Measurements from ENCODE around the gene SELENOH. TPM values are rescaled to one million over a fixed set of nuclear protein-coding genes. Genes with fewer than 3 reads are reported as not detected.

SELENOH gene
- polyA plus RNA-seq, 1 donor (not counting 4 experiments of a cell fraction or from before 2014, with no cell fraction given): 88.2 TPM

DNA sequence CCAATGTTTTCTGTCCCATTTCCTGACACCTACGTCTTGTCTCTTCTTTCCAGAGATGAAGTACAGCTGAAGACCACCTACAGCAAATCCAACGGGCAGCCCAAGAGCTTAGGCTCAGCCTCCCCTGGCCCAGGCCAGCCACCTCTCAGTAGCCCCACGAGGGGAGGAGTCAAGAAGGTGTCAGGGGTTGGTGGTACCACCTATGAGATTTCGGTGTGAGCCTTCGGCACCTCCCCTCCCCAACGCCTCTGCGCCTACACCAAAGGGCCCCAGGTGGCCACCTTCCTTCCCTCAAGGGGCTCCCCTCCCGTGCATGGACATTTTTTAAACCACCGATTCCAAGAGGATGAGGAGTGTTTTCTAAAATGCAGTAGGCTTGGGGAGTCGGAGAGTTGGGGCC, 41.5 kb upstream of the SELENOH start:
- no peaks in the 10 kb centered on the region for H3K79me2 ChIP-seq (ENCODE audit: control insufficient read depth, insufficient read depth, low read length)
- no peaks in the 10 kb centered on the region for H3K4me1 ChIP-seq (ENCODE audit: control insufficient read depth, extremely low read depth, insufficient read depth, low read length)
- H4K20me1 ChIP-seq (ENCODE audit: control insufficient read depth, extremely low read depth, insufficient read depth, low read length): no peaks in the 10 kb centered on the region
- no peak overlapping the region for H3K9ac ChIP-seq (ENCODE audit: control insufficient read depth, extremely low read depth, insufficient read depth, low read length)
- no peak overlapping the region for H3K4me2 ChIP-seq (ENCODE audit: control insufficient read depth, extremely low read depth, insufficient read depth, low read depth, low read length)
- dilution Hi-C loops (cut with MboI; ENCODE audit: extremely low pct_ligation_motif_present, low sequenced_read_pairs): no loop called here
- no peaks in the 10 kb centered on the region for H3K9me1 ChIP-seq (ENCODE audit: control insufficient read depth, extremely low read depth, insufficient read depth, low read length)
- H3K9me3 ChIP-seq (ENCODE audit: control insufficient read depth, low read depth, low read length): no peaks in the 10 kb centered on the region
- no peak for DNase-seq (ENCODE audit: low read depth, low spot score)
- H3K27ac ChIP-seq (ENCODE audit: control insufficient read depth, insufficient read depth, low read length): no peak overlapping the region
- no peak overlapping the region for H3K4me3 ChIP-seq (ENCODE audit: control insufficient read depth in 2 of 3, extremely low read depth in 1 of 3, insufficient read depth in 2 of 3, low read depth in 1 of 3, low read length in 3 of 3)
- FAIRE-seq: no peak
- TF ChIP-seq EZH2 (IDR thresholded peaks at IDR 0.05; ENCODE audit: low read length): no peak
- TF ChIP-seq, protein P1, sequence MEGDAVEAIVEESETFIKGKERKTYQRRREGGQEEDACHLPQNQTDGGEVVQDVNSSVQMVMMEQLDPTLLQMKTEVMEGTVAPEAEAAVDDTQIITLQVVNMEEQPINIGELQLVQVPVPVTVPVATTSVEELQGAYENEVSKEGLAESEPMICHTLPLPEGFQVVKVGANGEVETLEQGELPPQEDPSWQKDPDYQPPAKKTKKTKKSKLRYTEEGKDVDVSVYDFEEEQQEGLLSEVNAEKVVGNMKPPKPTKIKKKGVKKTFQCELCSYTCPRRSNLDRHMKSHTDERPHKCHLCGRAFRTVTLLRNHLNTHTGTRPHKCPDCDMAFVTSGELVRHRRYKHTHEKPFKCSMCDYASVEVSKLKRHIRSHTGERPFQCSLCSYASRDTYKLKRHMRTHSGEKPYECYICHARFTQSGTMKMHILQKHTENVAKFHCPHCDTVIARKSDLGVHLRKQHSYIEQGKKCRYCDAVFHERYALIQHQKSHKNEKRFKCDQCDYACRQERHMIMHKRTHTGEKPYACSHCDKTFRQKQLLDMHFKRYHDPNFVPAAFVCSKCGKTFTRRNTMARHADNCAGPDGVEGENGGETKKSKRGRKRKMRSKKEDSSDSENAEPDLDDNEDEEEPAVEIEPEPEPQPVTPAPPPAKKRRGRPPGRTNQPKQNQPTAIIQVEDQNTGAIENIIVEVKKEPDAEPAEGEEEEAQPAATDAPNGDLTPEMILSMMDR (optimal IDR thresholded peaks at IDR 0.05 in 1 of 3, IDR thresholded peaks at IDR 0.05 in 1 of 3, conservative IDR thresholded peaks at IDR 0.05 in 1 of 3; ENCODE audit: extremely low read depth in 1 of 3, insufficient read depth in 2 of 3, low read length in 3 of 3): no peak
- H2AFZ ChIP-seq (ENCODE audit: control insufficient read depth, low read length): no peak overlapping the region
- H3K36me3 ChIP-seq (ENCODE audit: control insufficient read depth in 2 of 2, extremely low read depth in 1 of 2, insufficient read depth in 2 of 2, low read length in 2 of 2): peaks cover 41 to 44% of the 10 kb centered on the region in 2 experiments
- H3K27me3 ChIP-seq (ENCODE audit: control insufficient read depth, extremely low read depth, insufficient read depth, low read length): no peaks in the 10 kb centered on the region

DNA sequence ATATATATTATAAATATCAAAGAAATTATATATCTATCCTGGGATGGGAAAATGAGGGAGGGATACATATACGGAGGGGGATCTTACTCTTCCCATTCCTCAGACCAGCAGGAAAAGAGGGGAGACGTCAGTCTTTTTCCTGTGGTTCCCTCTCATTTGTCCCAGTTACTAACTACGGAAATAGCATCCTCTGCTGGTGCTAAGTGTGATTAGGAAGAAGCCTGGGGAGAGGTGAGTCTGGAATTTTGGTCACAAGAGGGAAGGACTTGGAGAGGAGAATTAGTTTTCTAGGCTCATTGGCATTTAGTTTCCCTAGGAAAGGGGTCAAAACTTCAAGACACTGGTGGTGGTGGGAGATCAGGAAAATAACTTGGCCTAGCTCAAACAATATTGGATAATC, 40.9 kb upstream of the SELENOH start:
- no peak for FAIRE-seq
- no peaks in the 10 kb centered on the region for H3K9me3 ChIP-seq (ENCODE audit: control insufficient read depth, low read depth, low read length)
- no peak for DNase-seq (ENCODE audit: low read depth, low spot score)
- no peak overlapping the region for H2AFZ ChIP-seq (ENCODE audit: control insufficient read depth, low read length)
- H4K20me1 ChIP-seq (ENCODE audit: control insufficient read depth, extremely low read depth, insufficient read depth, low read length): no peaks in the 10 kb centered on the region
- no peak overlapping the region for H3K4me3 ChIP-seq (ENCODE audit: control insufficient read depth in 2 of 3, extremely low read depth in 1 of 3, insufficient read depth in 2 of 3, low read depth in 1 of 3, low read length in 3 of 3)
- H3K4me1 ChIP-seq (ENCODE audit: control insufficient read depth, extremely low read depth, insufficient read depth, low read length): no peaks in the 10 kb centered on the region
- peaks cover 42 to 44% of the 10 kb centered on the region in 2 experiments for H3K36me3 ChIP-seq (ENCODE audit: control insufficient read depth in 2 of 2, extremely low read depth in 1 of 2, insufficient read depth in 2 of 2, low read length in 2 of 2)
- dilution Hi-C loops (cut with MboI; ENCODE audit: extremely low pct_ligation_motif_present, low sequenced_read_pairs): no loop called here
- no peak overlapping the region for H3K4me2 ChIP-seq (ENCODE audit: control insufficient read depth, extremely low read depth, insufficient read depth, low read depth, low read length)
- H3K27me3 ChIP-seq (ENCODE audit: control insufficient read depth, extremely low read depth, insufficient read depth, low read length): no peaks in the 10 kb centered on the region
- no peak overlapping the region for H3K9ac ChIP-seq (ENCODE audit: control insufficient read depth, extremely low read depth, insufficient read depth, low read length)
- TF ChIP-seq EZH2 (IDR thresholded peaks at IDR 0.05; ENCODE audit: low read length): no peak
- TF ChIP-seq, protein P1 (optimal IDR thresholded peaks at IDR 0.05 in 1 of 3, IDR thresholded peaks at IDR 0.05 in 1 of 3, conservative IDR thresholded peaks at IDR 0.05 in 1 of 3; ENCODE audit: extremely low read depth in 1 of 3, insufficient read depth in 2 of 3, low read length in 3 of 3): peak in 1 of 3 experiments; percentile 4
- no peaks in the 10 kb centered on the region for H3K79me2 ChIP-seq (ENCODE audit: control insufficient read depth, insufficient read depth, low read length)
- H3K9me1 ChIP-seq (ENCODE audit: control insufficient read depth, extremely low read depth, insufficient read depth, low read length): no peaks in the 10 kb centered on the region
- H3K27ac ChIP-seq (ENCODE audit: control insufficient read depth, insufficient read depth, low read length): no peak overlapping the region

Data from keratinocyte (primary cell).